NCI-H69 (cell line): Measurements from ENCODE around the gene KCNAB1.
"Not testable (repeated sequence)": the region's sequence is repeated elsewhere in the genome, so short reads cannot be mapped to it uniquely, and the experiment has no call there.

Source experiments
- DNase-seq: peaks from one replicate; lab custom pipeline; 2025; lab: John Stamatoyannopoulos, UW

The KCNAB1 gene

GRCh38 chr3:156217674-156218352, 97.4 kb downstream of the KCNAB1 start:
- no peak for DNase-seq

GRCh38 chr3:156218353-156218744, 98.0 kb downstream of the KCNAB1 start:
- peak; percentile 48 for DNase-seq

- not testable (repeated sequence) for DNase-seq
Measured at GRCh38 chr3:156222381-156222780, 102.0 kb downstream of the KCNAB1 start.

GRCh38 chr3:156224046-156224445, 103.7 kb downstream of the KCNAB1 start:
- DNase-seq: not testable (repeated sequence)

GRCh38 chr3:156226676-156227420, 106.5 kb downstream of the KCNAB1 start:
- DNase-seq: no peak

- DNase-seq: no peak
Measured at GRCh38 chr3:156227704-156228103, 107.3 kb downstream of the KCNAB1 start.

- DNase-seq: peak; percentile 72
Measured at GRCh38 chr3:156230278-156230900, 110.0 kb downstream of the KCNAB1 start.

- not testable (repeated sequence) for DNase-seq
Measured at GRCh38 chr3:156231221-156231620, 110.8 kb downstream of the KCNAB1 start.

- no peak for DNase-seq
Measured at GRCh38 chr3:156233876-156234275, 113.5 kb downstream of the KCNAB1 start.

- DNase-seq: peak; percentile 33
Measured at GRCh38 chr3:156236556-156237260, 116.3 kb downstream of the KCNAB1 start.

GRCh38 chr3:156240642-156241041, 120.3 kb downstream of the KCNAB1 start:
- DNase-seq: no peak

- no peak for DNase-seq
Measured at GRCh38 chr3:156246961-156247725, 126.8 kb downstream of the KCNAB1 start.

- no peak for DNase-seq
Measured at GRCh38 chr3:156250550-156250949, 130.2 kb downstream of the KCNAB1 start.

GRCh38 chr3:156251424-156251823, 131.0 kb downstream of the KCNAB1 start:
- DNase-seq: no peak

- DNase-seq: no peak
Measured at GRCh38 chr3:156252656-156253055, 132.3 kb downstream of the KCNAB1 start.

- no peak for DNase-seq
Measured at GRCh38 chr3:156253150-156253549, 132.8 kb downstream of the KCNAB1 start.

- DNase-seq: no peak
Measured at GRCh38 chr3:156256256-156256655, 135.9 kb downstream of the KCNAB1 start.

- no peak for DNase-seq
Measured at GRCh38 chr3:156256945-156257344, 136.6 kb downstream of the KCNAB1 start.

- DNase-seq: no peak
Measured at GRCh38 chr3:156258301-156258700, 137.9 kb downstream of the KCNAB1 start.

GRCh38 chr3:156259896-156260295, 139.5 kb downstream of the KCNAB1 start:
- no peak for DNase-seq

- DNase-seq: no peak
Measured at GRCh38 chr3:156260331-156260730, 140.0 kb downstream of the KCNAB1 start.

- DNase-seq: no peak
Measured at GRCh38 chr3:156264771-156265170, 144.4 kb downstream of the KCNAB1 start.
